Right hindlimb (tissue), 1 donor: Measurements from ENCODE around the gene MRTFB.

Experiments used
- DNase-seq: peaks from one replicate; pipeline ENCODE4 v3.0.0-alpha.2; 2018

Gene MRTFB

GRCh38 chr16:14193316-14193871 is 122.3 kb downstream of the MRTFB start:
- DNase-seq, result no peak

- DNase-seq, result no peak
These were observed 123.6 kb downstream of the MRTFB start for GRCh38 chr16:14194721-14195120.

GRCh38 chr16:14196011-14196410 is 124.9 kb downstream of the MRTFB start:
- no peak for DNase-seq

GRCh38 chr16:14196539-14196938 is 125.4 kb downstream of the MRTFB start:
- DNase-seq, result no peak

GRCh38 chr16:14198012-14198411 is 126.9 kb downstream of the MRTFB start:
- no peak for DNase-seq

GRCh38 chr16:14198572-14198971 is 127.5 kb downstream of the MRTFB start:
- no peak for DNase-seq

GRCh38 chr16:14199199-14199598 is 128.1 kb downstream of the MRTFB start:
- DNase-seq, result no peak

- no peak for DNase-seq
These were observed 128.5 kb downstream of the MRTFB start for GRCh38 chr16:14199624-14200023.

- no peak for DNase-seq
These were observed 131.0 kb downstream of the MRTFB start for GRCh38 chr16:14202095-14202494.

- DNase-seq, result no peak
These were observed 131.6 kb downstream of the MRTFB start for GRCh38 chr16:14202697-14203096.

- DNase-seq, result no peak
These were observed 132.0 kb downstream of the MRTFB start for GRCh38 chr16:14203166-14203565.

GRCh38 chr16:14205666-14206065 is 134.5 kb downstream of the MRTFB start:
- DNase-seq, result no peak

- no peak for DNase-seq
These were observed 140.9 kb downstream of the MRTFB start for GRCh38 chr16:14211856-14212543.

- DNase-seq, result no peak
These were observed 144.8 kb downstream of the MRTFB start for GRCh38 chr16:14215941-14216340.

GRCh38 chr16:14219983-14220382 is 148.9 kb downstream of the MRTFB start:
- no peak for DNase-seq

GRCh38 chr16:14223632-14224031 is 152.5 kb downstream of the MRTFB start:
- no peak for DNase-seq

GRCh38 chr16:14225457-14225856 is 154.3 kb downstream of the MRTFB start:
- no peak for DNase-seq

- DNase-seq, result no peak
These were observed 161.2 kb downstream of the MRTFB start for GRCh38 chr16:14232106-14232864.

- DNase-seq, result no peak
These were observed 165.3 kb downstream of the MRTFB start for GRCh38 chr16:14236401-14236800.

GRCh38 chr16:14238756-14239155 is 167.6 kb downstream of the MRTFB start:
- no peak for DNase-seq

GRCh38 chr16:14239791-14240190 is 168.7 kb downstream of the MRTFB start:
- no peak for DNase-seq

- peak; percentile 37 for DNase-seq
These were observed 169.2 kb downstream of the MRTFB start for GRCh38 chr16:14240219-14240843.

GRCh38 chr16:14240964-14241363 is 169.8 kb downstream of the MRTFB start:
- no peak for DNase-seq

GRCh38 chr16:14241631-14242030 is 170.5 kb downstream of the MRTFB start:
- no peak for DNase-seq
